ENCODE data around the gene RIPPLY3.

RIPPLY3 gene

DNA sequence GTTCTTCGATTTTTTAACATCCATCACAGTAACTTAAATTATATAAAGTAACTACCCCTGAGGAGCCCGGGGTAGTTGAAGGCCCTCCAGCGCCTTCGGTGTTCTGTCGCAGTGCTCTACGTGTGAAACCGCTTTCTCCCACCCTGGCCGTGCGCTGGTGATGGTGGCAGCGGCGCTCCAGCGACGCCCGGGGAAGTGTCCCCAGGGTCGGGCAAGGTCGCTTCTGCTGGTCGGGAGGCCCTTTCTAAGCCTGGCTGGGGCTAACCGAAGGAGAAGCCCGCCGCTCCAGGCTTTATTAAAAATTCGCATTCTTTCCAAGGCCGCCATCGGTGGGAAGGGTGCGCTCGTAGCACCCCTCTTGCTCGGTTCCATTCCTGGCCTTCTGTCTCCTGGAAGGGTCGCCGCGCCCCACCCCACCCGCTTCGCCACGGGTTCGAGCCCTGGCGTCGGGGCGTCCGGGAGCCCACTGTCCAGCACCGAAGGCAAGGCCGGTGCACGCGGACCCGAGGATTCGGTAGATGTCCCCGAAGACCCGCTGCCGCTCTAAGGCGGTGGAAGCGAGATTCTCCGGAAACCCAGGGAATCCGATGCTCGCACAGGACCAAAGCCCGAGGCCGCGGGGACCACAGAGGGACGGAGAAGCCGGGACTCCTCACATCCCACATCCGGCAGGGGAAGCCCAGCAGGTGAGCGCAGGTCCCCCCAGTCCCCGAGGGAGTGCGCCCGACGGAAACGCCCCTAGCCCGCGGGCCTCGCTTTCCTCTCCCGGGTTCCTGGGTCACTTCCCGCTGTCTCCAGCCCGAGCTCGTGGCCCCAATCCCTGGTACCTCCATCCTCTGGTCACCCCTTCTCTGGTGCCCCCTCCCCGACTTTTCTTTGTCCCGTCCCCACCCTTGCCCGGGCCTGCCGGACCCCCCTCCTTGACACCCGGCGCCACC is 685 bp upstream of the RIPPLY3 start:
- DNase-seq (ENCODE audit: low spot score): no peak
- in situ Hi-C loops (cut with MboI; ENCODE audit: low pct_unique_long_range_greater_than_20kb, low sequenced_read_pairs, unreplicated experiment): no loop called here
- TF ChIP-seq, protein P1, sequence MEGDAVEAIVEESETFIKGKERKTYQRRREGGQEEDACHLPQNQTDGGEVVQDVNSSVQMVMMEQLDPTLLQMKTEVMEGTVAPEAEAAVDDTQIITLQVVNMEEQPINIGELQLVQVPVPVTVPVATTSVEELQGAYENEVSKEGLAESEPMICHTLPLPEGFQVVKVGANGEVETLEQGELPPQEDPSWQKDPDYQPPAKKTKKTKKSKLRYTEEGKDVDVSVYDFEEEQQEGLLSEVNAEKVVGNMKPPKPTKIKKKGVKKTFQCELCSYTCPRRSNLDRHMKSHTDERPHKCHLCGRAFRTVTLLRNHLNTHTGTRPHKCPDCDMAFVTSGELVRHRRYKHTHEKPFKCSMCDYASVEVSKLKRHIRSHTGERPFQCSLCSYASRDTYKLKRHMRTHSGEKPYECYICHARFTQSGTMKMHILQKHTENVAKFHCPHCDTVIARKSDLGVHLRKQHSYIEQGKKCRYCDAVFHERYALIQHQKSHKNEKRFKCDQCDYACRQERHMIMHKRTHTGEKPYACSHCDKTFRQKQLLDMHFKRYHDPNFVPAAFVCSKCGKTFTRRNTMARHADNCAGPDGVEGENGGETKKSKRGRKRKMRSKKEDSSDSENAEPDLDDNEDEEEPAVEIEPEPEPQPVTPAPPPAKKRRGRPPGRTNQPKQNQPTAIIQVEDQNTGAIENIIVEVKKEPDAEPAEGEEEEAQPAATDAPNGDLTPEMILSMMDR (IDR thresholded peaks at IDR 0.05; ENCODE audit: extremely low read depth, insufficient read depth, missing control alignments): no peak

- TF ChIP-seq, protein P1 (IDR thresholded peaks at IDR 0.05; ENCODE audit: extremely low read depth, insufficient read depth, missing control alignments): no peak
- in situ Hi-C loops (cut with MboI; ENCODE audit: low pct_unique_long_range_greater_than_20kb, low sequenced_read_pairs, unreplicated experiment): no loop called here
- no peak for DNase-seq (ENCODE audit: low spot score)
These were observed 2.2 kb downstream of the RIPPLY3 start for GRCh38 chr21:37008724-37009123.

DNA sequence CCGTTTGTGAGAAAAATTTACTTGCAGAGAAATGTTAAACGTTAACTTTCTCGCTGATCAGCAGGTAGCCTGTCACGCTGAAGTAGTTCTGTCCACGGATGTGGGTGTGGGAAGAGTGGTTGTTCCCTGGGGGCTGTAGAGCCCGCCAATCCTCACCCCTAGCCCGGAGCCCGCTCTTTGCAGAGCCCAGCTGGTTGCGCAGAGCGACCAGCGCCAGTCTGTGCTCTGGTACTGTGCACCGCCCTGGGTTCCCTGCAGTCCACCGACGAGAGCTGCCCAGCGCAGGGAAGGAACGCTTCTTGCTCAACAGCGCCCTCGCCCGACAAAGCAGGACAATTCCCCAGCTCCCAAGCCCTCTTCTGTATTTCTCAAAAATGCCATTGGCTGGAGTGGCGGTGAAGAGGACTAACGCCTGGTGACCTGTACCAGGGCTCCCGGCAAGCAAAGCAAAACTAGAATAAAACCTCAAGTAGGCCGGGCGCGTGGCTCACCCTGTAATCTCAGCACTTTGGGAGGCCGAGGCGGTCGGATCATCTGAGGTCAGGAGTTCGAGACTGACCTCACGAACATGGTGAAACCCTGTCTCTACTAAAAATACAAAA is 3.3 kb downstream of the RIPPLY3 start:
- DNase-seq (ENCODE audit: low spot score): peak; percentile 87

GRCh38 chr21:37017951-37018679 is 11.6 kb downstream of the RIPPLY3 start:
- DNase-seq (ENCODE audit: low spot score): no peak
- in situ Hi-C loops (cut with MboI; ENCODE audit: low pct_unique_long_range_greater_than_20kb, low sequenced_read_pairs, unreplicated experiment): no loop called here
- TF ChIP-seq, protein P1 (IDR thresholded peaks at IDR 0.05; ENCODE audit: extremely low read depth, insufficient read depth, missing control alignments): no peak

More for the DNA sequence above, 3.3 kb downstream of the RIPPLY3 start:
- in situ Hi-C loops (cut with MboI; ENCODE audit: low pct_unique_long_range_greater_than_20kb, low sequenced_read_pairs, unreplicated experiment): no loop called here
- TF ChIP-seq, protein P1 (IDR thresholded peaks at IDR 0.05; ENCODE audit: extremely low read depth, insufficient read depth, missing control alignments): peak; percentile 96

DNA sequence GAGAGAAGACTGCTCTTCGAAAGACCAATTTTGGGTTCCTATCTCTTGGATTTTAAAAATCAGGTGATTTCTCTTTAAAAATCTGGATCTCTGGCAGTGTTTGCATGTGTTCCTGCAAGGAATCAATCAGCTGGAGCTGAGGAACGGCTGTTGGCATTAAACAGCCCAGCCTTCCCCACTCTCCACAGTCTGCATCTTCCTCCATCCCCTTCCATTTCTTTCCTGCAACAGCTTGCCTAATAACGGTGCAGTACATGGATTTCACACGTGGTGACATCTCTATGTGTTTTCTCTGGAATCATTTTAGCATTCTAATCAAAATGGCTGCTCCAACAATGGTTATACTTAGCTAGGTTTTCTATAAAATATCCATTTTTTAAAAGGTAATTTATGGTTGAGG is 20.0 kb downstream of the RIPPLY3 start:
- DNase-seq (ENCODE audit: low spot score): no peak
- TF ChIP-seq, protein P1 (IDR thresholded peaks at IDR 0.05; ENCODE audit: extremely low read depth, insufficient read depth, missing control alignments): no peak
- in situ Hi-C loops (cut with MboI; ENCODE audit: low pct_unique_long_range_greater_than_20kb, low sequenced_read_pairs, unreplicated experiment): no loop called here

DNA sequence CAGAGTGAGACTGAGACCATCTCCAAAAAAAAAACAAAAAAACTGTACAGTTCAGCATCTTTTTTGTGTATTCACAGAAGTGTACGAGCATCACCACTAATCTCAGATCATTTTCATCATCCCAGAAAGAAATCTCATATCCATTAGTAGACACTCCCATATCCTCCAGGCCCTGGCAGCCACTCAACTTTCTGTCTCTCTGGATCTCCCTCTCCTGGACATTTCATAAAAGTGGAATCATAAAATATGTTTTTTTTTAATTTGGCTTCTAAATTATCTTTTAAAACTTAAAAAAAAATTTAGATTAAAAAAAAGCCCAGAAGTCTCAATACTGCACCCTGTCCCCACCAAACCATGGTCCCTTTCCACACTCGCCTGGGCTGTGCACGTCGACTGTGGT is 22.1 kb downstream of the RIPPLY3 start:
- TF ChIP-seq, protein P1 (IDR thresholded peaks at IDR 0.05; ENCODE audit: extremely low read depth, insufficient read depth, missing control alignments): no peak
- in situ Hi-C loops (cut with MboI; ENCODE audit: low pct_unique_long_range_greater_than_20kb, low sequenced_read_pairs, unreplicated experiment): no loop called here
- no peak for DNase-seq (ENCODE audit: low spot score)
